ENCODE measurements around the gene NBL1. TPM values are rescaled to one million over a fixed set of nuclear protein-coding genes. Genes with fewer than 3 reads are reported as not detected.

Gene NBL1
- total RNA-seq, 3 donors from 2014 or later, result 20.7 to 27.6 (median 20.7) TPM

DNA sequence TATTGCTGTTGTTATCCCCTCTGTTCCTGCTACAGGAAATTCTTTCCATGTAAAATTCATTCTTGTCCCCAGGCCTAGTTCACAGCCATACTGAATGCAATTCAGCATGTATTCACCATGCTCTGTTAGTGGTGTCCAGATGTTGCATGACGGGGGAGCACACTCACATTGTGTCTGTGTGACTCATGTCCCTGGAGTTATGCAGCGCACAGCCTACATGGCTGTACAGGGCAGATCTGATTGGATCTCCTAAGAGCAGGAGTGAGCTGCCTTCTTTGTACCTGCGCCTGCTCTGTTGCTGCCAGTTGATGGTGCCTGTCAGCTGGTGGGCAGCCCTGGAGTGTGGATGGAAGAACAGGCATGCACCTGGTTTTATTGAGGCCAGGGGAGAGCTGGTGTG lies 38.1 kb downstream of the NBL1 start:
- ATAC-seq (no peak), DNase-seq (no peak)
- H3K4me3 Mint-ChIP-seq, result no peak overlapping the region
- H3K4me1 Mint-ChIP-seq (ENCODE audit: low read depth), result peaks cover 11% of the 10 kb centered on the region
- H3K27me3 Mint-ChIP-seq (ENCODE audit: low read depth), result no peaks in the 10 kb centered on the region
- no peaks in the 10 kb centered on the region for H3K9me3 Mint-ChIP-seq
- peaks cover 6% of the 10 kb centered on the region for H3K36me3 Mint-ChIP-seq (ENCODE audit: insufficient read depth)

- DNase-seq (no peak), ATAC-seq (no peak)
- H3K27me3 Mint-ChIP-seq (ENCODE audit: low read depth), result no peaks in the 10 kb centered on the region
- H3K36me3 Mint-ChIP-seq (ENCODE audit: insufficient read depth), result peaks cover 6% of the 10 kb centered on the region
- no peak overlapping the region for H3K4me3 Mint-ChIP-seq
- peaks cover 18% of the 10 kb centered on the region for H3K4me1 Mint-ChIP-seq (ENCODE audit: low read depth)
- H3K9me3 Mint-ChIP-seq, result no peaks in the 10 kb centered on the region
Measured at GRCh38 chr1:19682901-19683300, 38.8 kb downstream of the NBL1 start.

DNA sequence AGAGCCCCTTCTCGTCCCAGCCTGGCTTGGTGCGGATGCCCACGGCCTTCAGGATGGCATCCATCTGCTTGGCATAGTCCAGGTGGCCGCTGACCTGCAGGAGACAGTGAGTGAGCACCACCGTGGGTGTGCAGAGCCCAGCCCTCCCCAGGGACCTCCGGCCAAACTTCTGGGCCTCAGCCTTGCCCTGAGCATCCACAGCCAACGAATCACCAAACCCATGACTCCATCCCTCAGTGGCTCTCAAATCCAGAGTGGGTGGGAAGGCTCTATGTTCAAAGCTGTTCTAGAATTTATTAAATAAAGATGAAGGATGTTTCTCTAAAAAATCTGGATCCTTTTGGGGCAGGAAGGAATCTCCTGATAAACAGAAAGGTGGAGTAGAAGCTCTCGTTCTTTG lies 39.2 kb downstream of the NBL1 start:
- DNase-seq, result no peak
- no peak overlapping the region for H3K4me3 Mint-ChIP-seq
- no peaks in the 10 kb centered on the region for H3K27me3 Mint-ChIP-seq (ENCODE audit: low read depth)
- H3K9me3 Mint-ChIP-seq, result no peaks in the 10 kb centered on the region
- no peak for ATAC-seq
- H3K4me1 Mint-ChIP-seq (ENCODE audit: low read depth), result peaks cover 22% of the 10 kb centered on the region
- H3K36me3 Mint-ChIP-seq (ENCODE audit: insufficient read depth), result peaks cover 6% of the 10 kb centered on the region

DNA sequence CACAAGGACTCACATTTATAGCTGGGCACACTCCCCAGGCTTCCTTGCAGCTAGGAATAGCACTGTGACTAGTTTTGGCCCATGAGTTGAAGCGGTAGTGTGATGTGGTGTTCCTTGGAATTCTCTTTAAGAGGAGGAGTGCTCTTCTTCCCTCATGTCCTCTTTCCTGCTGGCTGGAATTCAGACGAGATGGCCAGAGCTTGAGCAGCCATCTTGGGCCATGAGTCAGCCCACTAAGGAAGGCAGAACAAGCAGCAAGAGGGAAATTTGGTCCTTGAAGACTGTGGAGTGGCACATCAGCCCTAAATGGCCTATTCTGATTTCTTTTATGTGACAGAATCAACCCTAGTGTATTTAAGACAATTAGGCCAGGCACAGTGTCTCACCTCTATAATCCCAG lies 40.6 kb downstream of the NBL1 start:
- ATAC-seq (no peak), DNase-seq (no peak)
- Mint-ChIP-seq H3K36me3 (ENCODE audit: insufficient read depth) (peaks cover 6% of the 10 kb centered on the region), H3K9me3 (no peaks in the 10 kb centered on the region), H3K4me1 (ENCODE audit: low read depth) (peaks cover 35% of the 10 kb centered on the region), H3K27me3 (ENCODE audit: low read depth) (no peaks in the 10 kb centered on the region), H3K4me3 (no peak overlapping the region)

DNA sequence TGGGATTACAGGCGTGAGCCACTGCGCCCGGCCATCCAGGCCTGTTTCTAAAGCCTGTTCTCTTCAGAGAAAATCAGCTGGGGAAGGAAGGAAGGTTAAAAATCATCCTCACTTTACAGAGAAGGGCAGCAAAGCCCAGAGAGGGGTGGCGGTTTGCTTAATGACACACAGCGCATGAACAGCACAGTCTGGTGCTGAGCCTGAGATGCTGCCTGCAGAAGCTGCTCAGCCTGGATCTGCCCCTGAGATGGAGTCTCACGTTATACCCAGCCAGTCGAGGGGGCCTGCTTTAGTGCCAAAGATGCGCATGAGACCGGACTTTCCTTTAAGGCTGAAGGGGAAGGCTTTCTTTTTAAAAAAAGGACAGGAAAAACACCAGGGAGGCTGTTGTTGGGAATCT lies 41.9 kb downstream of the NBL1 start:
- no peaks in the 10 kb centered on the region for H3K27me3 Mint-ChIP-seq (ENCODE audit: low read depth)
- H3K9me3 Mint-ChIP-seq, result no peaks in the 10 kb centered on the region
- no peak overlapping the region for H3K4me3 Mint-ChIP-seq
- H3K36me3 Mint-ChIP-seq (ENCODE audit: insufficient read depth), result peaks cover 11% of the 10 kb centered on the region
- H3K4me1 Mint-ChIP-seq (ENCODE audit: low read depth), result peaks cover 44% of the 10 kb centered on the region
- no peak for ATAC-seq
- DNase-seq, result no peak

DNA sequence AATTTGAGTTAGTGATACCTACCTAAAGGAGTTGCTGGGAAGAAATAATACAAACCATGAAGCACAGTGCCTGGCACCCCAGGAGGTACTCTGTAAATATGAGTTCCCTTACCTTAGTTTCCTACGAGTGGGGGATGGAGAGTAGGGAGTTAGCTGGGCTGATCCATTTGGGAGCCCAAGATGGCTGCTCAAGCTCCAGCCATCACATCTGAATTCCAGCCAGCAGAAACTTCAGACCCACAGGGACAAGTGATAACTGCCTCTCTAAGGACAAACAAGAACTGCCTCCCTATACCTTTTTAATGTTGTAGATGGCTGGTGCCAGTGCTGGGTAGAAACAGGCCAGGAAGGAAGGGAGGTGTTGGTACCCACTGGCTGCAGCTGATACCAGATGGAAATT lies 43.3 kb downstream of the NBL1 start:
- no peak overlapping the region for H3K4me3 Mint-ChIP-seq
- no peaks in the 10 kb centered on the region for H3K27me3 Mint-ChIP-seq (ENCODE audit: low read depth)
- H3K4me1 Mint-ChIP-seq (ENCODE audit: low read depth), result peaks cover 51% of the 10 kb centered on the region
- H3K36me3 Mint-ChIP-seq (ENCODE audit: insufficient read depth), result peaks cover 20% of the 10 kb centered on the region
- no peaks in the 10 kb centered on the region for H3K9me3 Mint-ChIP-seq
- DNase-seq, result no peak
- ATAC-seq, result no peak

- Mint-ChIP-seq H3K4me1 (ENCODE audit: low read depth) (peaks cover 51% of the 10 kb centered on the region), H3K27me3 (ENCODE audit: low read depth) (no peaks in the 10 kb centered on the region), H3K36me3 (ENCODE audit: insufficient read depth) (peaks cover 22% of the 10 kb centered on the region), H3K4me3 (peak overlapping the region; percentile 54), H3K9me3 (no peaks in the 10 kb centered on the region)
- DNase-seq (no peak), ATAC-seq (peak; percentile 56 to 60)
Measured at GRCh38 chr1:19688041-19688842, 44.1 kb downstream of the NBL1 start.

DNA sequence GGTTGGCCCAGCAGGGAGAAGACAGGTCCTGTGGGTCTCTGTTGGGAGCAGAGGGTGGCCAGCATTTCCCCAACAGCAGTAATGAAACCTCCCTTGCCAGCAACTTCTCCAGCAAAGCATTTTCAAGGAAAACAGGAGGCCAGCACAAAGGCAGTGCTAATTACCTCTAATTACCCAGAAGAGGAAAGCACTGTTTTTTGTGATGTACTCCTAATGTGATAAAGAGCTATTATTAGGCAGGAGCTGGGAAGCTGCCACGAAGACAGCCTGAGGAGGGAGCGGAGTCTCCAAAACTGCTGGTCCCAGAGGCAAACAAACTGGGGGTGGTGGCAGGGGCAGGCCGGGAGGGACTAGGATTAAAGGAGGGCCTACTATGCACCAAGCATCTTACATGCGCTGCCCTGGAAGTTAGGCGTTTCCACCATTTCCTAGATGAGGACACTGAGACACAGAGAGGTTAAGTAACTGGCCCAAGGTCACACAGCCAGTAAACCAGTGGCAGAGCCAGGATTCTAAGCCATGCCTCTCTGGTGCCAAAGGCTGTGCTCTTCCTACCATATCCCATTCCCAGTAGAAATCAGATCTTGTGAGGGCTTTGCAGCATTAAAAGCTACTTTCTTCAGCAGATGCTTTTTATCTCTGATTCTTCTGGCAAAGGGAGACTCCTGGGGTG lies 45.1 kb downstream of the NBL1 start:
- no peaks in the 10 kb centered on the region for H3K27me3 Mint-ChIP-seq (ENCODE audit: low read depth)
- H3K4me3 Mint-ChIP-seq, result no peak overlapping the region
- peaks cover 22% of the 10 kb centered on the region for H3K36me3 Mint-ChIP-seq (ENCODE audit: insufficient read depth)
- peaks cover 51% of the 10 kb centered on the region for H3K4me1 Mint-ChIP-seq (ENCODE audit: low read depth)
- no peak for DNase-seq
- no peaks in the 10 kb centered on the region for H3K9me3 Mint-ChIP-seq
- no peak for ATAC-seq

GRCh38 chr1:19689856-19690255 lies 45.7 kb downstream of the NBL1 start:
- ATAC-seq, result no peak
- Mint-ChIP-seq H3K27me3 (ENCODE audit: low read depth) (no peaks in the 10 kb centered on the region), H3K9me3 (no peaks in the 10 kb centered on the region), H3K36me3 (ENCODE audit: insufficient read depth) (peaks cover 27% of the 10 kb centered on the region), H3K4me3 (no peak overlapping the region), H3K4me1 (ENCODE audit: low read depth) (peaks cover 51% of the 10 kb centered on the region)
- DNase-seq, result no peak

DNA sequence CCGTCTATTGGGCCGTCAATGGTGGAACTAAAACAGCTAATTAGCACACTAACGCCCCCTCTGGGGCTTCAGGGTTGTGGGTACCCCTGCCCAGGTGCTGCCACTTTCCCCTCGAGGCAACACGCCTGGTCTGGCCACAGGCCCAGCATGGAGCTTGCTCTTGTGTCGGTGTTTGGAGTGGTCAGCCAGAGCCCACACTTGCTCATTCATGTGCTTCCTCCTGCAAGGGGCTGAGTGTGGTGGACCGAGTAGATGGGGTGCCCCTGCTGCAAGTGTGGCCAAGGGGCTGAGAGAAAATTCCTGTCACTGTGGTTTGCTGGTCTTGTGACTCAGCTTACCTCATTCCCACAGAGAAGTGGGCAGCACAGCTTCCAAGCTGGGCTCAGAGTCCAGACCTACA lies 46.2 kb downstream of the NBL1 start:
- no peak for ATAC-seq
- H3K9me3 Mint-ChIP-seq, result no peaks in the 10 kb centered on the region
- H3K4me1 Mint-ChIP-seq (ENCODE audit: low read depth), result peaks cover 51% of the 10 kb centered on the region
- DNase-seq, result no peak
- no peak overlapping the region for H3K4me3 Mint-ChIP-seq
- H3K27me3 Mint-ChIP-seq (ENCODE audit: low read depth), result no peaks in the 10 kb centered on the region
- H3K36me3 Mint-ChIP-seq (ENCODE audit: insufficient read depth), result peaks cover 28% of the 10 kb centered on the region

GRCh38 chr1:19694298-19694697 lies 50.2 kb downstream of the NBL1 start:
- Mint-ChIP-seq H3K27me3 (ENCODE audit: low read depth) (no peaks in the 10 kb centered on the region), H3K4me3 (no peak overlapping the region), H3K9me3 (no peaks in the 10 kb centered on the region), H3K4me1 (ENCODE audit: low read depth) (peaks cover 19% of the 10 kb centered on the region), H3K36me3 (ENCODE audit: insufficient read depth) (peaks cover 32% of the 10 kb centered on the region)
- DNase-seq, result no peak
- no peak for ATAC-seq

GRCh38 chr1:19695772-19696171 lies 51.7 kb downstream of the NBL1 start:
- Mint-ChIP-seq H3K27me3 (ENCODE audit: low read depth) (no peaks in the 10 kb centered on the region), H3K4me3 (no peak overlapping the region), H3K4me1 (ENCODE audit: low read depth) (peaks cover 6% of the 10 kb centered on the region), H3K36me3 (ENCODE audit: insufficient read depth) (peaks cover 32% of the 10 kb centered on the region), H3K9me3 (no peaks in the 10 kb centered on the region)
- no peak for DNase-seq
- ATAC-seq, result no peak

DNA sequence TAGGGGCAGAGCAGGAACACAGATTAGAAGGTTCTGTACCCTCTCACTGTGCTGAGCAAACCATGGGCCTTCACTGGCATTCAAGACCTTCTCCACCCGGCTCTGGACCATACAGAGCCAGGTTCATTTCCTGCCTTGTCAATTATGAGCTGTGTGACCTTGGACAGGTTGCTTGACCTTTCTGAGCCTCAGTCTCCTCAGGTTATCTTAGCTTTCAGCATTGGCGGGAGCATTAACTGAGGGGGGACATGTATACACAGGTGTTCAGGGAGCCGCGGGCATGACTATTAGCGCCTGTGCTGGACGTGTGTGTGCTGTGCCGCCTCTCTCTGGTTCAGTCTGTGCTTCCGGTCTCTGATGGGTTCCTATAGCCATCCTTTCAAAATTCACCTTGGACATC lies 52.7 kb downstream of the NBL1 start:
- H3K27me3 Mint-ChIP-seq (ENCODE audit: low read depth), result no peaks in the 10 kb centered on the region
- H3K4me1 Mint-ChIP-seq (ENCODE audit: low read depth), result peaks cover 1% of the 10 kb centered on the region
- no peak overlapping the region for H3K4me3 Mint-ChIP-seq
- H3K36me3 Mint-ChIP-seq (ENCODE audit: insufficient read depth), result peaks cover 25% of the 10 kb centered on the region
- ATAC-seq (no peak), DNase-seq (no peak)
- no peaks in the 10 kb centered on the region for H3K9me3 Mint-ChIP-seq

- DNase-seq (no peak), ATAC-seq (no peak)
- H3K4me3 Mint-ChIP-seq, result no peak overlapping the region
- peaks cover 17% of the 10 kb centered on the region for H3K36me3 Mint-ChIP-seq (ENCODE audit: insufficient read depth)
- H3K4me1 Mint-ChIP-seq (ENCODE audit: low read depth), result no peaks in the 10 kb centered on the region
- no peaks in the 10 kb centered on the region for H3K27me3 Mint-ChIP-seq (ENCODE audit: low read depth)
- H3K9me3 Mint-ChIP-seq, result no peaks in the 10 kb centered on the region
Measured at GRCh38 chr1:19698181-19698580, 54.1 kb downstream of the NBL1 start.

- ATAC-seq (no peak), DNase-seq (no peak)
- Mint-ChIP-seq H3K9me3 (no peaks in the 10 kb centered on the region), H3K36me3 (ENCODE audit: insufficient read depth) (peaks cover 12% of the 10 kb centered on the region), H3K4me1 (ENCODE audit: low read depth) (peaks cover 7% of the 10 kb centered on the region), H3K27me3 (ENCODE audit: low read depth) (no peaks in the 10 kb centered on the region), H3K4me3 (no peak overlapping the region)
Measured at GRCh38 chr1:19700079-19700777, 56.1 kb downstream of the NBL1 start.
